Measurements from ENCODE around the gene VAV2. TPM values are rescaled to one million over a fixed set of nuclear protein-coding genes. Genes with fewer than 3 reads are reported as not detected.

VAV2 gene
- total RNA-seq, 1 experiment from 2014 or later = 28.0 TPM

GRCh38 chr9:133951265-133951664 lies 40.9 kb downstream of the VAV2 start:
- DNase-seq = no peak
- Histone ChIP-seq H3K4me3 (peak overlapping the region; percentile 3; the same call in 1 of the 2 replicates), H3K27me3 (no peaks in the 10 kb centered on the region), H3K27ac (peak overlapping the region; percentile 20), H3K4me1 (peaks cover 25% of the 10 kb centered on the region), H3K36me3 (peaks cover 5% of the 10 kb centered on the region), H3K9me3 (replicated peaks) (no peaks in the 10 kb centered on the region)

DNA sequence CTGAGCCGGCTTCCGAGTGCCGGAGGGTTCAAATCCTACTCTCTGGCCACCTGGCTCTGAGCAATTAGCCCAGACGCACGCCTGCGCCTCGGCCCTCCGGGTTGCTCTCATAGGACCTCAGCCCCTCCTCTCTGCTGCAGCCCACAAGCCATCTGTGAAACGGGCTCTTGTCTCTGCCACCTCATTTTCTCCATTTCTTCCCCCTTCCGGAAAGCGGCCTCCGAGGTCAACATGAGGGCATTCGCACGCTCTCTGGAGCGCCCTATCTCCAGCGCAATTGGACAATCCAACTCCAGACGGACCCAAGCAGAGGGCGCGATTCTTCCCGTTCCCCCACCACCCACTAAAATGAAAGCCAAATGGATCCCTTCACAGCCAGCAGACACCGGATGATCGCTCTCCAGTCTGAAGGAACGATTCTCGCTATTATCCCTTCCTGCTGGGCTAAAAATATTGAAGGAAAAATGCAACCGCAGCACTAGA lies 41.5 kb downstream of the VAV2 start:
- H3K27ac ChIP-seq = peak overlapping the region; percentile 20
- peak; percentile 81 to 88 for DNase-seq

GRCh38 chr9:133950192-133950591 lies 41.9 kb downstream of the VAV2 start:
- Histone ChIP-seq H3K36me3 (peaks cover 5% of the 10 kb centered on the region), H3K27me3 (no peaks in the 10 kb centered on the region), H3K27ac (peak overlapping the region; percentile 20), H3K4me3 (no peak overlapping the region), H3K9me3 (replicated peaks) (no peaks in the 10 kb centered on the region), H3K4me1 (peaks cover 19% of the 10 kb centered on the region)
- peak; percentile 72 to 86 for DNase-seq

More for the DNA sequence above, 41.5 kb downstream of the VAV2 start:
- no peaks in the 10 kb centered on the region for H3K9me3 ChIP-seq (replicated peaks)
- H3K27me3 ChIP-seq = no peaks in the 10 kb centered on the region
- H3K36me3 ChIP-seq = peaks cover 5% of the 10 kb centered on the region
- peak overlapping the region; percentile 3; the same call in 1 of the 2 replicates for H3K4me3 ChIP-seq
- peaks cover 19% of the 10 kb centered on the region for H3K4me1 ChIP-seq

GRCh38 chr9:133949486-133950061 lies 42.5 kb downstream of the VAV2 start:
- Histone ChIP-seq H3K9me3 (replicated peaks) (no peaks in the 10 kb centered on the region), H3K36me3 (peaks cover 5% of the 10 kb centered on the region), H3K4me3 (no peak overlapping the region), H3K27ac (no peak overlapping the region; the same call in 1 of the 2 replicates), H3K27me3 (no peaks in the 10 kb centered on the region), H3K4me1 (peaks cover 19% of the 10 kb centered on the region)
- DNase-seq = no peak

GRCh38 chr9:133948561-133949485 lies 43.3 kb downstream of the VAV2 start:
- DNase-seq = no peak
- Histone ChIP-seq H3K36me3 (peaks cover 5% of the 10 kb centered on the region), H3K27me3 (no peaks in the 10 kb centered on the region), H3K4me3 (no peak overlapping the region), H3K27ac (no peak overlapping the region), H3K9me3 (replicated peaks) (no peaks in the 10 kb centered on the region), H3K4me1 (peaks cover 19% of the 10 kb centered on the region)

GRCh38 chr9:133948131-133948530 lies 44.0 kb downstream of the VAV2 start:
- Histone ChIP-seq H3K9me3 (replicated peaks) (no peaks in the 10 kb centered on the region), H3K4me1 (peaks cover 19% of the 10 kb centered on the region), H3K4me3 (no peak overlapping the region), H3K27ac (no peak overlapping the region), H3K36me3 (peaks cover 5% of the 10 kb centered on the region), H3K27me3 (no peaks in the 10 kb centered on the region)
- DNase-seq = no peak

DNA sequence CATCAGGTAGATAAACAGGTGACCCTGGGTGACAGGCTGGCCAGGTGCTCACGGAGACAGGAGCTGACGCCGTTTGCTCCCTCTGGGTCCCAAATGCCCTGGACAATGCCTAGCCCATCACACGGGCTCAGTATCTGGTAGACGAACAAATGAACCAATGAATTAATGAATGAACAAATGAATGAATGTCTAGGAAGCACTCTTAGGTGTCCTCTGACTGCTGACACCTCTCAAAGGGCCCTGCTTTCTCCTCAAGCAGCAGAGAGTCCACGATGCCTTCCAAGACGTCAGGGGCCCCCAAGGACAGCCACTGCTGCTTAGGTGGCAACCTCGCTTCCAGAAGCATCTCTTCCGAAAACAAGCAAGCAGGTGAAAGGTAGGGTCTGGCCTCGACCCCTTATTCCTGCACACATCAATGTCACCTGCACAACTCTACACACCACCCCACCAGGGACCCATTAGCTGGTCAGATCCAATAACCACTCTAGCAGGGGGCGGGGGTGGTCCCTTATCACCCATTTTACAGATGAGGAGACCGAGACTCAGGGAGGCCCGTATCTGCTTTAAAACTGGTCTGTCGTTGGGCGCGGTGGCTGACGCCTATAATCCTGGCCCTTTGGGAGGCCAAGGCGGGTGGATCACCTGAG lies 45.2 kb downstream of the VAV2 start:
- Histone ChIP-seq H3K27ac (no peak overlapping the region), H3K9me3 (replicated peaks) (no peaks in the 10 kb centered on the region), H3K4me3 (no peak overlapping the region), H3K27me3 (no peaks in the 10 kb centered on the region), H3K36me3 (peaks cover 6% of the 10 kb centered on the region), H3K4me1 (peaks cover 19% of the 10 kb centered on the region)
- no peak for DNase-seq

- Histone ChIP-seq H3K36me3 (peaks cover 8% of the 10 kb centered on the region), H3K4me3 (no peak overlapping the region), H3K27ac (no peak overlapping the region), H3K4me1 (peaks cover 15% of the 10 kb centered on the region), H3K27me3 (no peaks in the 10 kb centered on the region), H3K9me3 (replicated peaks) (no peaks in the 10 kb centered on the region)
- no peak for DNase-seq
Observed at GRCh38 chr9:133945977-133946753, 46.0 kb downstream of the VAV2 start.

DNA sequence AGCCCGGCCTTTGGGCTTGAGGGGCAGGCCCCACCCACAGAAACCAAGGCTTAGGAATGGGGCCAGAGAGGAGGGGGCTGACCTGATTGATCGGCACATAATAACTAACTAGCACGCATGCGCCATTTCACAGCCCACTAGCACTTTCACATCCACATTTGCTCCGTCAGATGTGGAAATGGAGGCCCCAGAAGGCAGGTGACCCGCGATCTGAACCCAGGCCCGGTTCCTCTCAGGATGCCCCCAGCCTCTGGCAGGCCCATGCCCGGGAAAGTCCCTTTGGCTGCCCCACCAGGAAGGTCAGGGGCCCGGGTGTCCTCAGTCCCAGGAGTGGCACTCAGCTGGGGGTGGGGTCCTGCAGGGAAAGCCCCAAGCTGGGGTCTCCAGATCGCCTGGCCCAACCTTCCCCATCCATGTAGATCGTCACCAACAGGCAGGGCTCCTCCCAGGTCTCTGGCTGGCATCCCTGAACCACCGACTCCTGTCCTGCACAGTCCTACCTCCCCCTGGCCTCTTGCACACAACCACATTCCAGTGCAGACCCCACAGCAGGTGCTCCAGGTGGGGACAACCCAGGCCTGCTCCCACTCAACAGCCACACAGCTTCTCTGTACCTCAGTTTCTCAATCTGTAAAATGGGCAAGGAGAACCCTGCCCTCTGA lies 46.7 kb downstream of the VAV2 start:
- H3K27ac ChIP-seq = no peak overlapping the region
- no peak overlapping the region for H3K4me3 ChIP-seq
- no peaks in the 10 kb centered on the region for H3K27me3 ChIP-seq
- H3K9me3 ChIP-seq (replicated peaks) = no peaks in the 10 kb centered on the region
- peaks cover 10% of the 10 kb centered on the region; the same call in 1 of the 2 replicates for H3K4me1 ChIP-seq
- DNase-seq = no peak
- peaks cover 8% of the 10 kb centered on the region for H3K36me3 ChIP-seq

DNA sequence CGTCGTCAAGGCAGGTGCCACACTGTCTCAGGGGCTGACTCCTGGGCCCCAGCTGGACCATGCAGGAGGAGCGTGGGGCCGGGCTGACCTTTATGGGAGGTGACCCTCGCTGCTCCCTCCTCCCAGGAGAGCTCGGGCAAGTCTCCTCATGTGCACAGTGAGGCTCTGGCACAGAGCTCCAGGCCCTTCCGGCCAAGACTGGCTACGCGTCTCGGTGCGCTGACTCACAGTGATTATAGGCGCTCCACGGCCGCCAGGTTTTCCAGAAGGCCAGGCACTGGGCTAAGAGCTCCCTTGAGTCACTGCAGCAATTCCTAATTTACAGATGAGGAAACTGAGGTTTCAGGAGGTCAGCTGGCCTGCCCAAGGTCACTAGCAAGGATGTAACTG lies 47.4 kb downstream of the VAV2 start:
- H3K27me3 ChIP-seq = no peaks in the 10 kb centered on the region
- peaks cover 5% of the 10 kb centered on the region; the same call in 1 of the 2 replicates for H3K4me1 ChIP-seq
- H3K27ac ChIP-seq = no peak overlapping the region
- no peaks in the 10 kb centered on the region for H3K9me3 ChIP-seq (replicated peaks)
- no peak for DNase-seq
- H3K36me3 ChIP-seq = peaks cover 8% of the 10 kb centered on the region
- no peak overlapping the region for H3K4me3 ChIP-seq

GRCh38 chr9:133943781-133944745 lies 48.1 kb downstream of the VAV2 start:
- Histone ChIP-seq H3K27me3 (no peaks in the 10 kb centered on the region), H3K4me3 (no peak overlapping the region), H3K36me3 (peaks cover 8% of the 10 kb centered on the region), H3K27ac (no peak overlapping the region), H3K9me3 (replicated peaks) (no peaks in the 10 kb centered on the region), H3K4me1 (no peaks in the 10 kb centered on the region; the same call in 1 of the 2 replicates)
- DNase-seq = no peak

DNA sequence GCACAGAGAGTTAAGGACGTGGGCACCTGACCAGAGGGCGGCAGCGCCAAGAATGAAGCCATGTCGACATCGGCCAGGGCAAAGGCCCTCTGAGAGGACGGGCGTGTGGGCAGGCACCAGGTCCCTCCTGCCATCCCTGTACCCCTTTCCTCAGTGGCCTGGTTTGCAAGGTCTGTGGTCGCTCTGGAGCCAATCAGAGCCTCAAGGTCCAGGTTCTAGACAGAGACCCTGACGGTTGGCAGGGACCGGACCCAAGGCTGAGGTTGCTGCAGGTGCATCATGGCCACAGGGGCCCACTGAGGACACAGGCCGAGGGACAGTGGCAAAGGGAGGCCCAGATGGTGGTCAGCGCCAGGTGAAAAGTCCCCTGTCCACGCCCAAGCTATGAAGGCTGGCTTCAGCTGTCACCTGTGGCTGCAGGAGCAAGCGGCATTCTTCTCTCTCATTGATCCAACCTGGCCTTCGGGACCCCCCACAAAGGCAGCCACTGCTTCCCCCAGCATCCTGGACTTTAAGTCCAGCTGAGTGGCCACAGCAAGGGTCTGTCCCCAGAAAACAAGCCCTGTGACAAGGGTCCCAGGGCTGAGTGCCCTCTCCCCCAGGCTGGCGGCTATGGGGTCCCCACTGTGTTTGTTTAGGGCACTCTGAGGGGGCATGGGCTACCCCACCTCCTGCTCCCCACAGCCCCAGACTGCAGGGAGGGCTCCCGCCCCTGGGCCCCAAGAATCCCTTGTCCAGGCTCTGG lies 48.9 kb downstream of the VAV2 start:
- Histone ChIP-seq H3K4me3 (no peak overlapping the region), H3K9me3 (replicated peaks) (no peaks in the 10 kb centered on the region), H3K27ac (no peak overlapping the region), H3K4me1 (peaks cover 7% of the 10 kb centered on the region; the same call in 1 of the 2 replicates), H3K27me3 (no peaks in the 10 kb centered on the region), H3K36me3 (peaks cover 8% of the 10 kb centered on the region)
- DNase-seq = no peak

Measured in SJCRH30 (cell line).